Thyroid gland (tissue), 4 donors: Measurements from ENCODE around the gene DYNLT3.

Experiments
- CTCF ChIP-seq, 6 experiments: fragments of 200-600 bp in 3 of 6; fragments of 450-650 bp in 3 of 6; sonication (generic) in 3 of 6; IDR thresholded peaks; one replicate each; pipeline ENCODE4 v1.5.1; 2016 to 2019; ENCODE audit warnings: antibody characterized with exemption in 6 of 6, mild to moderate bottlenecking in 2 of 6, inconsistent platforms in 1 of 6, moderate library complexity in 1 of 6
- POLR2A ChIP-seq, 2 donors: fragments of 450-650 bp; IDR thresholded peaks; one replicate each; pipeline ENCODE4 v1.6.1; 2017; ENCODE audit warnings: antibody characterized with exemption in 2 of 2, mild to moderate bottlenecking in 2 of 2, moderate library complexity in 1 of 2

DNA sequence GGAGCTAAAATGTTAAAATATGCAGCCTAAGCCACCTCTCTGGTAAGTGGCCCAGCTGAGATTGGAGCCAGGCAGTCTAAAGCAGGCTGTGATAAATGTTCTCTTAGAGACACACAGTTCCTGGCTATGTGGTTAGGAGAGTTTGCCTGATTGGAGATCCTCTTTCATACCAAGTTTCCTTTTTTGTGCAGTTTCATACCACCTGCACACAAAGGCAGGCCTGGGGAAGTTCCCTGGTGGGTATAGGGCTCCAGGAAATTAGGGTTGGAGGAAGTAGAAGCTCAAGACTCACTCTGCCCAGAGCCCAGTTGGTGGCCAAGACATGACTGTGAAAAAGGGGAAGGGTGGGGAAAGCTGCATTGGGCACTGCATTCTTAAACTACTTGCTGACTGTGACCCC is 50.6 kb downstream of the DYNLT3 start:
- TF ChIP-seq POLR2A (IDR thresholded peaks at IDR 0.05), result no peak
- no peak for TF ChIP-seq CTCF (IDR thresholded peaks at IDR 0.05)
